ENCODE results near the gene INPP4B.

INPP4B gene

GRCh38 chr4:142721187-142721586 is 124.9 kb downstream of the INPP4B start:
- no peaks in the 10 kb centered on the region for H3K9me3 ChIP-seq (ENCODE audit: low read length)
- H3K9ac ChIP-seq (ENCODE audit: low read length): no peak overlapping the region
- H3K4me1 ChIP-seq (ENCODE audit: insufficient read depth, low read length): no peaks in the 10 kb centered on the region
- no peak overlapping the region for H3K4me3 ChIP-seq (ENCODE audit: low read depth in 1 of 2, low read length in 2 of 2)
- H3K27me3 ChIP-seq (ENCODE audit: control insufficient read depth in 1 of 2, insufficient read depth in 2 of 2, low read length in 2 of 2): no peaks in the 10 kb centered on the region
- no peaks in the 10 kb centered on the region for H3K36me3 ChIP-seq (ENCODE audit: insufficient read depth, low read length)
- no peak overlapping the region for H3K27ac ChIP-seq (ENCODE audit: low read depth, low read length)

- H3K4me3 ChIP-seq (ENCODE audit: low read depth in 1 of 2, low read length in 2 of 2): no peak overlapping the region
- no peaks in the 10 kb centered on the region for H3K36me3 ChIP-seq (ENCODE audit: insufficient read depth, low read length)
- H3K27ac ChIP-seq (ENCODE audit: low read depth, low read length): no peak overlapping the region
- H3K27me3 ChIP-seq (ENCODE audit: control insufficient read depth in 1 of 2, insufficient read depth in 2 of 2, low read length in 2 of 2): no peaks in the 10 kb centered on the region
- no peaks in the 10 kb centered on the region for H3K9me3 ChIP-seq (ENCODE audit: low read length)
- H3K9ac ChIP-seq (ENCODE audit: low read length): no peak overlapping the region
- no peaks in the 10 kb centered on the region for H3K4me1 ChIP-seq (ENCODE audit: insufficient read depth, low read length)
These were observed 126.1 kb downstream of the INPP4B start for GRCh38 chr4:142719854-142720541.

GRCh38 chr4:142718981-142719380 is 127.1 kb downstream of the INPP4B start:
- Histone ChIP-seq H3K4me1 (ENCODE audit: insufficient read depth, low read length) (no peaks in the 10 kb centered on the region), H3K9ac (ENCODE audit: low read length) (no peak overlapping the region), H3K9me3 (ENCODE audit: low read length) (no peaks in the 10 kb centered on the region), H3K27me3 (ENCODE audit: control insufficient read depth in 1 of 2, insufficient read depth in 2 of 2, low read length in 2 of 2) (no peaks in the 10 kb centered on the region), H3K4me3 (ENCODE audit: low read depth in 1 of 2, low read length in 2 of 2) (no peak overlapping the region), H3K27ac (ENCODE audit: low read depth, low read length) (no peak overlapping the region), H3K36me3 (ENCODE audit: insufficient read depth, low read length) (no peaks in the 10 kb centered on the region)

- no peaks in the 10 kb centered on the region for H3K36me3 ChIP-seq (ENCODE audit: insufficient read depth, low read length)
- no peaks in the 10 kb centered on the region for H3K4me1 ChIP-seq (ENCODE audit: insufficient read depth, low read length)
- no peak overlapping the region for H3K27ac ChIP-seq (ENCODE audit: low read depth, low read length)
These were observed 130.4 kb downstream of the INPP4B start for GRCh38 chr4:142715727-142716126.

GRCh38 chr4:142713282-142714030 is 132.6 kb downstream of the INPP4B start:
- Histone ChIP-seq H3K27ac (ENCODE audit: low read depth, low read length) (no peak overlapping the region), H3K9me3 (ENCODE audit: low read length) (no peaks in the 10 kb centered on the region), H3K4me3 (ENCODE audit: low read depth in 1 of 2, low read length in 2 of 2) (no peak overlapping the region), H3K9ac (ENCODE audit: low read length) (no peak overlapping the region), H3K36me3 (ENCODE audit: insufficient read depth, low read length) (no peaks in the 10 kb centered on the region), H3K4me1 (ENCODE audit: insufficient read depth, low read length) (no peaks in the 10 kb centered on the region), H3K27me3 (ENCODE audit: control insufficient read depth in 1 of 2, insufficient read depth in 2 of 2, low read length in 2 of 2) (no peaks in the 10 kb centered on the region)

More at GRCh38 chr4:142715727-142716126, 130.4 kb downstream of the INPP4B start:
- Histone ChIP-seq H3K9ac (ENCODE audit: low read length) (no peak overlapping the region), H3K4me3 (ENCODE audit: low read depth in 1 of 2, low read length in 2 of 2) (no peak overlapping the region), H3K27me3 (ENCODE audit: control insufficient read depth in 1 of 2, insufficient read depth in 2 of 2, low read length in 2 of 2) (no peaks in the 10 kb centered on the region), H3K9me3 (ENCODE audit: low read length) (no peaks in the 10 kb centered on the region)

- Histone ChIP-seq H3K27ac (ENCODE audit: low read depth, low read length) (no peak overlapping the region), H3K27me3 (ENCODE audit: control insufficient read depth in 1 of 2, insufficient read depth in 2 of 2, low read length in 2 of 2) (no peaks in the 10 kb centered on the region), H3K4me1 (ENCODE audit: insufficient read depth, low read length) (no peaks in the 10 kb centered on the region), H3K9me3 (ENCODE audit: low read length) (no peaks in the 10 kb centered on the region), H3K4me3 (ENCODE audit: low read depth in 1 of 2, low read length in 2 of 2) (no peak overlapping the region), H3K9ac (ENCODE audit: low read length) (no peak overlapping the region), H3K36me3 (ENCODE audit: insufficient read depth, low read length) (no peaks in the 10 kb centered on the region)
These were observed 137.9 kb downstream of the INPP4B start for GRCh38 chr4:142708231-142708630.

GRCh38 chr4:142707401-142707800 is 138.7 kb downstream of the INPP4B start:
- Histone ChIP-seq H3K4me1 (ENCODE audit: insufficient read depth, low read length) (no peaks in the 10 kb centered on the region), H3K4me3 (ENCODE audit: low read depth in 1 of 2, low read length in 2 of 2) (no peak overlapping the region), H3K9me3 (ENCODE audit: low read length) (no peaks in the 10 kb centered on the region), H3K9ac (ENCODE audit: low read length) (no peak overlapping the region), H3K27me3 (ENCODE audit: control insufficient read depth in 1 of 2, insufficient read depth in 2 of 2, low read length in 2 of 2) (no peaks in the 10 kb centered on the region), H3K27ac (ENCODE audit: low read depth, low read length) (no peak overlapping the region), H3K36me3 (ENCODE audit: insufficient read depth, low read length) (no peaks in the 10 kb centered on the region)

GRCh38 chr4:142706381-142706780 is 139.7 kb downstream of the INPP4B start:
- H3K27me3 ChIP-seq (ENCODE audit: control insufficient read depth in 1 of 2, insufficient read depth in 2 of 2, low read length in 2 of 2): no peaks in the 10 kb centered on the region
- H3K9ac ChIP-seq (ENCODE audit: low read length): no peak overlapping the region
- no peaks in the 10 kb centered on the region for H3K4me1 ChIP-seq (ENCODE audit: insufficient read depth, low read length)
- H3K27ac ChIP-seq (ENCODE audit: low read depth, low read length): no peak overlapping the region
- H3K36me3 ChIP-seq (ENCODE audit: insufficient read depth, low read length): no peaks in the 10 kb centered on the region
- no peaks in the 10 kb centered on the region for H3K9me3 ChIP-seq (ENCODE audit: low read length)
- no peak overlapping the region for H3K4me3 ChIP-seq (ENCODE audit: low read depth in 1 of 2, low read length in 2 of 2)

GRCh38 chr4:142705820-142706219 is 140.3 kb downstream of the INPP4B start:
- Histone ChIP-seq H3K4me1 (ENCODE audit: insufficient read depth, low read length) (no peaks in the 10 kb centered on the region), H3K27ac (ENCODE audit: low read depth, low read length) (no peak overlapping the region), H3K4me3 (ENCODE audit: low read depth in 1 of 2, low read length in 2 of 2) (no peak overlapping the region), H3K9me3 (ENCODE audit: low read length) (no peaks in the 10 kb centered on the region), H3K9ac (ENCODE audit: low read length) (no peak overlapping the region), H3K27me3 (ENCODE audit: control insufficient read depth in 1 of 2, insufficient read depth in 2 of 2, low read length in 2 of 2) (no peaks in the 10 kb centered on the region), H3K36me3 (ENCODE audit: insufficient read depth, low read length) (no peaks in the 10 kb centered on the region)

GRCh38 chr4:142703694-142704309 is 142.3 kb downstream of the INPP4B start:
- no peak overlapping the region for H3K9ac ChIP-seq (ENCODE audit: low read length)

GRCh38 chr4:142701017-142701416 is 145.1 kb downstream of the INPP4B start:
- no peaks in the 10 kb centered on the region for H3K27me3 ChIP-seq (ENCODE audit: control insufficient read depth in 1 of 2, insufficient read depth in 2 of 2, low read length in 2 of 2)
- no peak overlapping the region for H3K27ac ChIP-seq (ENCODE audit: low read depth, low read length)
- H3K9ac ChIP-seq (ENCODE audit: low read length): no peak overlapping the region
- H3K9me3 ChIP-seq (ENCODE audit: low read length): no peaks in the 10 kb centered on the region
- H3K4me1 ChIP-seq (ENCODE audit: insufficient read depth, low read length): peaks cover 5% of the 10 kb centered on the region
- H3K4me3 ChIP-seq (ENCODE audit: low read depth in 1 of 2, low read length in 2 of 2): no peak overlapping the region
- no peaks in the 10 kb centered on the region for H3K36me3 ChIP-seq (ENCODE audit: insufficient read depth, low read length)

More at GRCh38 chr4:142703694-142704309, 142.3 kb downstream of the INPP4B start:
- H3K4me3 ChIP-seq (ENCODE audit: low read depth in 1 of 2, low read length in 2 of 2): no peak overlapping the region
- no peaks in the 10 kb centered on the region for H3K4me1 ChIP-seq (ENCODE audit: insufficient read depth, low read length)
- no peaks in the 10 kb centered on the region for H3K36me3 ChIP-seq (ENCODE audit: insufficient read depth, low read length)
- H3K27me3 ChIP-seq (ENCODE audit: control insufficient read depth in 1 of 2, insufficient read depth in 2 of 2, low read length in 2 of 2): no peaks in the 10 kb centered on the region
- H3K9me3 ChIP-seq (ENCODE audit: low read length): no peaks in the 10 kb centered on the region
- no peak overlapping the region for H3K27ac ChIP-seq (ENCODE audit: low read depth, low read length)
